GM18951 (cell line): ENCODE measurements around the gene SGCB.
A peak's percentile ranks its signal among the peaks of the same experiment; 100 is the strongest.
"Not testable (repeated sequence)": the region's sequence is repeated elsewhere in the genome, so short reads cannot be mapped to it uniquely, and the experiment has no call there.

Experiments used
- POLR2A ChIP-seq: IDR thresholded peaks from 4 replicates; pipeline ENCODE4 v1.6.1; 2011; ENCODE audit warnings: mild to moderate bottlenecking; ENCODE audit not compliant: insufficient read length, insufficient read depth; ENCODE audit errors: extremely low read depth
- in situ Hi-C: fragments of 300-500 bp; cut with MboI; formaldehyde crosslinking; loops from one replicate; pipeline ENCODE4 v1.12.0; 2022; ENCODE audit warnings: low sequenced_read_pairs, mixed read lengths, inconsistent platforms; ENCODE audit not compliant: unreplicated experiment

Gene SGCB

GRCh38 chr4:52038103-52038912, at the start of gene SGCB:
Gene SGCB, minus strand, starts transcription at chr4:52038299. Its CDS starts 40 bp downstream, at chr4:52038259.
- in situ Hi-C loops = no loop called here
- peak; percentile 68 for TF ChIP-seq POLR2A

DNA sequence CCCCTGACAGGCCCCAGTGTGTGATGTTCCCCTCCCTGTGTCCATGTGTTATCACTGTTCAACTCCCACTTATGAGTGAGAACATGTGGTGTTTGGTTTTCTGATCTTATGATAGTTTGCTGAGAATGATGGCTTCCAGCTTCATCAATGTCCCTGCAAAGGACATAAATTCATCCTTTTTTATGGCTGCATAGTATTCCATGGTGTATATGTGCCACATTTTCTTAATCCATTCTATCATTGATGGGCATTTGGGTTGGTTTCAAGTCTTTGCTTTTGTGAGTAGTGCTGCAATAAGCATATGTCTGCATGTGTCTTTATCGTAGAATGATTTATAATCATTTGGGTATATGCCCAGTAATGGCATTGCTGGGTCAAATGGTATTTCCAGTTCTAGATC, 48.3 kb upstream of the SGCB start:
- in situ Hi-C loops = not testable (repeated sequence)

GRCh38 chr4:52081216-52081615, 43.1 kb upstream of the SGCB start:
- TF ChIP-seq POLR2A = no peak
- in situ Hi-C loops = no loop called here

- no peak for TF ChIP-seq POLR2A
- in situ Hi-C loops = no loop called here
These were observed 41.6 kb upstream of the SGCB start for GRCh38 chr4:52079659-52080058.

DNA sequence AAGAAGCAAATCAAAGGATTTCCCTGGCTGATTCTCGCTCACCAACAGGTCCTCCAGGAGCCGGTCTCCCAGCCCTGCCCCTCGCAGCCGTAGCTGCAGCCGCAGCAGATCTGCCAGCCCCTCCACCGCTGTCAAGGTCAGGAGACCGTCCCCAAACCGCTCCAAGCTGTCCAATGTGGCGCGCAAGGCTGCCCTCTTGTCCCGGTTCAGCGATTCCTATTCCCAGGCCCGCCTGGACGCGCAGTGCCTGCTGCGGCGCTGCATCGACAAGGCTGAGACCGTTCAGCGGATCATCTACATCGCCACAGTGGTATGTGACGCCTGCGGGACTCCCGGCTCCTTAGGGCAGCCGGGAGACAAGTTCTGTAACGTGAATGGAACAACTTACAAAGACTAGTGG, 38.6 kb upstream of the SGCB start:
- TF ChIP-seq POLR2A = no peak
- in situ Hi-C loops = no loop called here

GRCh38 chr4:52071791-52072546, 33.9 kb upstream of the SGCB start:
- in situ Hi-C loops = no loop called here
- TF ChIP-seq POLR2A = no peak

DNA sequence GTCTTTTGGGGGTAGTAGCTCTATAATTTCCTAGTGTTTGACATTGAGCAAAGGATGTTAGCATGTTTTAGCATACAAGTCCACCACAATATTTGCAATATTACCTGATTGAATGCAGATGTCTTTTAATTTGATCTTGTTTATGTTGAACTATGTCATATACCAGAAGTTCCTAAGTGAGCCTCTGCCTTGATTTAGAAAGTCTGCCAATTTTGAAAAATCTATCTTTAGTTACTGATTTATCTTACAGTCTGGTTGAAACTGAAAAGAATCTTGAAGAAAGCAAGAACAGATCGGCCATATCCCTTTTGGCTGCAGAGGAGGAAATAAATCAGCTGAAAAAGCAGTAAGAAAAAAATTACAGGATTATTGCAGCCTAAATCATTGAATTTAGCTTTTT, 31.5 kb upstream of the SGCB start:
- in situ Hi-C loops = no loop called here
- no peak for TF ChIP-seq POLR2A

DNA sequence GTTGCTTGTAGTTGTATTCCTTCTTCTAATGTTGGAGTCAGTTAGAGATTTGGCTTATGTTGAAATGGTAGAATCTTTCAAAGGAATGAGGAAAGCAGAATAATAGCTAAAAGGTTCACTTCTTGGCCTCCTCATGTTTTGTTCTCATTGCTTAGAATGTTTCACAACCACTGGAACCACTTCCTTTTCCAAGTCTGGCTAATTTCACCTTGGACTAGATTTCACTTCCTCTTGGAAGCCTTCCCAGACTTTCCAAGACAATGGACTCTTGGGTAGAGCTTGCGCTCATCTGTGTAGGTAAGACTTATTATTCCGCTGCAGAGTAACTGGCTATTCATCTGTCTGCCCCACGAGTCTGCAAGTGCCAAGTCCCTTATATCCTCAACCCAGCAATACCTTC, 21.3 kb upstream of the SGCB start:
- in situ Hi-C loops = no loop called here
- no peak for TF ChIP-seq POLR2A

DNA sequence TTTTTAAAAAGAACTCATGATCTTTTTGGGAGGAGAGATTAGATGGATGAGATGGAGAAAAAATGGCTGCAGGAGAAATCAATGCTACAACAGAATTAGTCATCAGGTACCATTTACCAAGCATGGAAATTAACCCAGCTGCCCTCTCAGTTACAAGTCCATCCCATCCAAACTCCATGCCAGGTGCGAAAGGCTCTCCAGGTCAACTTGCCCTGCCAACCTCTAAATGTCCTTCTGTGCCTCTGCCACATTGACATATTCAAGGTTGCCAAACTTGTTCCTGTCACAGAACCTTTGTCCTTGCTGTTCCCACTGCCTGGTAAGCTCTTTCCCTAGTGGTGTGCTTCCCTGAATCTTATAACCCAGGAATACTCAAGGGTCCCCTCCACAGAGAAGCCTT, 20.2 kb upstream of the SGCB start:
- TF ChIP-seq POLR2A = no peak
- in situ Hi-C loops = no loop called here

GRCh38 chr4:52057196-52057595, 19.1 kb upstream of the SGCB start:
- TF ChIP-seq POLR2A = no peak
- in situ Hi-C loops = no loop called here

DNA sequence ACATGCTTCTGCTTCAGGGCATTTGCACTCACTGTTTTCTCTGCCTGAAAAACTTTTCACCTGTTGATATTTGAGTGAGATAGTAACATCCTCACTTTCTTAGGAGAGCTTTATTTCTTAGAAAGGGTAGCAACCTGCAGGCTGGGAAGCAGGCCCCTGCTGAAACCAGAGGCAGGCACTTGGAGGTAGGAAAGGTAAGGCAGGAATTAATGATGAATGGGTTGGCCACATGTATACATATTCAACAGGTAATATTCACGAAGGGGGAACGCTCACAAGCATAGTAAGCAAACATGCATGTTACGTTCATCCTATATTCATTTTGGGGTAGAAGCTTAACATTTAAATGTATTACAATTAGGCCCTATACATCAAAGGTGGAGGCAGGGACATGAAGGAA, 16.2 kb upstream of the SGCB start:
- no peak for TF ChIP-seq POLR2A
- in situ Hi-C loops = no loop called here

DNA sequence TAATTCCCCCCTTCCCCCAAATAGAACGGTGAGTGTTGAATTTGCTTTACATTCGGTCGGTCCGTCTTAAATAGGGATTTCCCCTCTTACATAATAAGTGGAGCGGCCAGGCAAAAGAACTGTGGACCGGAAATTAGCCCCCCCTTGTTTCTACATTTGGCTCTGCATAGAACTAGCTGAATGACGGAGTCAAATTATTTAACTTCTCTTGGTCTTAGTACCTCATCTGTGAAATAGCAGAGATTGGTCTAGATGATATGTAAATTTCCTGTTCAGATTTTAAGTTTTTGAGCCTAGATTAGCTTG, 14.3 kb upstream of the SGCB start:
- in situ Hi-C loops = no loop called here
- no peak for TF ChIP-seq POLR2A

DNA sequence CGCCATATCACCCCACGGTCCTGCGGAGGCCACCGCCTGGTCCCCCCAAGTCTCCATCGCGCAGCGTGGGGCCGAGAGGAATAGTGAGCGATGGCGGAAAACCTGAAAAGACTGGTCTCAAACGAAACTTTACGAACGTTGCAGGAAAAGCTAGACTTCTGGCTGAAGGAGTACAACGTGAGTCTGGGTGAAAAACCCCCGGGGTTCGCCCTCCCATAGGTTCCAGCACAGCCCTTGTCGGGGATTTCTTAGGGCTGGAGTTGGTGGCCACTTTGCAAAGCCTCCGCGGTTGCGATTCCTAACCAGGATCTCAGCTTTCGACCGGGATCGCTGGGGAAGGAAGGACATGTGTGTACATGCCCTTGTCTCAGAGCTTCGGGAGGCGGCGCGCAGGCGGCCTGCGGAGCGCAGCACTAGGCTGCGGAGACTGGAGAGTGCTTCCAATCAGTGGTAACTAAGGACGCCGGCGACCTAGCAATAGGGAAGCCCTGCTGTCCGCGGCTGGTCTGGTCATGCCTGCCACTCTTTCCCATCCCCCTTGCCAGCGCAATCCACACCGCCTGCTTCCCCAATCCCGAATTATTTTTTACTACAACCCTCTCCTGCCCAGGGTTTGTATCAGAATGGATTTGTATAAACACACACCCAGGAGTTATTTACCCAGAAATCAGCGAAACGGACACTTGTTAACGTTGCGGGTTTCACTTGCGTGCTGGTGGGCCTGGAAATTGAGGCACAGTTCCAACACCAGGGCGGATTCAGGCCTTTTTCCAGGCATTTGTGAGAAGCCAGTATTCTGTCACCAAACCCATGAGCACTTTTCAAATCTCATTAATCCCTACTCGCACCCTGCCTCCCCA, 13.7 kb upstream of the SGCB start:
- peak; percentile 13 for TF ChIP-seq POLR2A
- in situ Hi-C loops = no loop called here
